HL-60 (cell line): ENCODE results near the gene S100A6.

Source experiments
- CTCF ChIP-seq: IDR thresholded peaks from one replicate; pipeline ENCODE4 v1.5.1; 2011; ENCODE audit warnings: low read length, control low read depth, inconsistent platforms; ENCODE audit not compliant: insufficient read depth
- POLR2AphosphoS5 ChIP-seq: IDR thresholded peaks from 2 replicates; pipeline ENCODE4 v1.6.1; 2012; ENCODE audit warnings: low read depth

- TF ChIP-seq CTCF (no peak), POLR2AphosphoS5 (no peak)
These were observed 12.1 kb upstream of the S100A6 start for GRCh38 chr1:153547560-153548551.
